Medulla oblongata (tissue), 1 donor: Measurements from ENCODE around the gene TPO.

Experiments
- DNase-seq: peaks from one replicate; pipeline ENCODE4 v3.0.0-alpha.2; 2015; ENCODE audit errors: extremely low spot score

TPO gene

GRCh38 chr2:1521878-1522830 lies 108.9 kb downstream of the TPO start:
- no peak for DNase-seq

DNA sequence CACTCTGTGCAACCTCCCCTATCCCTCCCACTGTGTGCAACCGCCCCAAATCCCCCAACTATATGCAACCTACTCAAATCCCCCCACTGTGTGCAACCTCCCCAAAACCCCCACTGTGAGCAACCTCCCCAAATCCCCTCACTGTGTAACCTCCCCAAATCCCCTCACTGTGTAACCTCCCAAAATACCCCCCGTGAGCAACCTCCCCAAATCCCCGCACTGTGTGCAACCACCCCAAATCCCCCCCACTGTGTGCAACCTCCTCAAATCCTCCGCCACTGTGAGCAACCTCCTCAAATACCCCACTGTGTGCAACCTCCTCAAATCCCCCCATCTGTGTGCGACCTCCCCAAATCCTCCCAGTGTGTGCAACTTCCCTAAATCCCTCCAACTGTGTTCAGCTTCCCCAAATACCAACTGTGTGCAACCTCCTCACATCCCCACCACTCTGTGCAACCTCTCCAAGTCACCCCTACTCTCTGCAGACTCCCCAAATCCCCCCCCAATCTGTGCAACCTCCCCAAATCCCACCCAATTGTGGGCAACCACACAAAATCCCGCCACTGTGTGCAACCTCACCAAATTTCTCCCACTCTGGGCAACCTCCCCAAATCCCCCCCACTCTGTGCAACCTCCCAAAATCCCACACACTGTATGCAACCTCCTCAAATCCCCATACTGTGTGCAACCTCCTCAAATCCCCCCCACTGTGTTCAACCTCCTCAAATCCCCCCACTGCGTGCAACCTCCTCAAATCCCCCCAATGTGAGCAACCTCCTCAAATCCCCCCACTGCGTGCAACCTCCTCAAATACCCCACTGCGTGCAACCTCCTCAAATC lies 114.1 kb downstream of the TPO start:
- DNase-seq: no peak

GRCh38 chr2:1528273-1529064 lies 115.2 kb downstream of the TPO start:
- DNase-seq: no peak

DNA sequence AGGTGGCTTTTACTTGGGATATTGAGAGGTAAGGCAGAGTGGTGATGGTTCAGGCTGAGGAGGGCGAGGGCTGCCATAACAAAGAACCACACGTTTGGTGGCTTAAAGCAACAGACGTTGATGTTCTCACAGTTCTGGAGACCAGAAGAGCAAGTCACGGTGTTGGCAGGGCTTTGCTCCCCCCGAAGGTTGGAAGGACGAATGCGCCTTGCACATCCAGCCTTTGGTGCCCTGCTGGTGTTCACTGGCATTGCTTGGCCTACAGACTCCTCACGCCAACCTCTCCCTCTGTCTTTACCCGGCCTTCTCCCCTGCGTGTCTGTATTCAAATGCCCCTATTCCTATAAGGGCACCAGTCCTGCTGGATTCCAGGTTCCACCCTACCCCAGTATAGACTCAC lies 125.4 kb downstream of the TPO start:
- no peak for DNase-seq

- no peak for DNase-seq
Measured at GRCh38 chr2:1539441-1539840, 126.2 kb downstream of the TPO start.

DNA sequence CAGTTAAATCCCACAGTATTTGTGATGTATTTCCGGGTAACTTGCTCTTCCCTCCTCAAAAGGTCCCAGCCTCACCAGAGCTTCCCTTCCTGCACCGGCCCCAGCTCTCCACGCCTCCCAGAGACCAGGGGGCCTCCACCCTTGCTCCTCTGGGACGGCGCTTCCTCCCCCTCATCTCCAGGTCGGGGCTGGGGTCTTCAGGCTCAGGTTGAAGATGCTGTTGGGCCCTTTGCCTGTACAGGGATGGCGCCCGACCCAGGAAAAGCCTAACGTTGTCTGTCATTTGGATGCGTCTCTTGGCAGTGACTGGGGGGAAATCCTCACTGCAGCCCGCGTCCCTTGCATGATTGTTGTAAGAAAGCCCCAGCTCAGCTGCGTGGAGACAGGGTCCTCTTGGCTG lies 126.7 kb downstream of the TPO start:
- DNase-seq: no peak

DNA sequence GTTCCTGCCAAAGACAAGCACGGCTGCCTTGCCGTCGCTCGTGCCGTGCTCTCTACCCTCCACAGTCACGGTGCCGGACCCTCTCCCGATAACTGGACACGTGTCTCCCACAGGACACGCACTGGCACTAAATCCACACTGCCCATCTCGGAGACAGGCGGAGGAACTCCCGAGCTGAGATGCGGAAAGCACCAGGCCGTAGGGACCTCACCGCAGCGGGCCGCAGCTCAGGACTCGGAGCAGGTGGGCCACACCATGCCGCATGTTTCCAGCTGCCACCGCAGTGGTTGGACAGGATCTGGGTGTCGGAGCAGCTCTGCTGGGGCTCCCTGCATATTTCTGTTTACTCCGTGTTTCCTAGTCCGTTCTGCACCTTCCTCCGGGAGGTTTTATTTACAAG lies 127.2 kb downstream of the TPO start:
- DNase-seq: no peak

GRCh38 chr2:1541040-1541439 lies 127.8 kb downstream of the TPO start:
- no peak for DNase-seq

DNA sequence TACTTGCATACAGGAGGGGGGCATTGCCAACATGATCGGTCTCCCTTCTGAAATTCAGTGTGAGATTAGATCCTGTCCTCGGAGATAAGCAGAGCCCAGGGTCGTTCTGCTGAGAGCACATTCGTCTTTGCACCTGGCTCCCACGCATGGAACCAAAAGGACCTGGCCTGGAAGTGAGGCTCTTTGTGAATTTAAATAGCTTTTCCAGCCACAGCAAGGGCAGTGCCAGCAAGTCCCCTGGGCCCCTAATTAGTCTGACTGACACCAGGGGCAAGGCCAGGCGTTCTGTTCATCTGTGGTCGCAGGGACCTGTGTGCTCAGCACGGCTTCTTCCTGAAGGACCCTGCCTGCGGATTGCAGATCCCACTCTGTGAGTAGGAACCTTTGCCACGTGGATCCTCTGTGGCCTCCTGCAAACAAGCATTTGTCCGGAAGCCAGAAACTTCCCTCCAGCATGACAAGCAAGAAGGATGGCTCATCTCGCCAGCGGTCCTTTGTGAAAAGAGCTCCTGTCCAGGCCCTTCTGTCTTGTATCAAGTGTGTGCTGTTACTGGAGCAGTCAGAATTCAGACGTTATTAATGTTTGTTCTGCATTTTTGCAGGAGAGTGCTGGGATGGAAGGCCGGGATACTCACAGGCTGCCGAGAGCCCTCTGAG lies 128.7 kb downstream of the TPO start:
- DNase-seq: no peak

DNA sequence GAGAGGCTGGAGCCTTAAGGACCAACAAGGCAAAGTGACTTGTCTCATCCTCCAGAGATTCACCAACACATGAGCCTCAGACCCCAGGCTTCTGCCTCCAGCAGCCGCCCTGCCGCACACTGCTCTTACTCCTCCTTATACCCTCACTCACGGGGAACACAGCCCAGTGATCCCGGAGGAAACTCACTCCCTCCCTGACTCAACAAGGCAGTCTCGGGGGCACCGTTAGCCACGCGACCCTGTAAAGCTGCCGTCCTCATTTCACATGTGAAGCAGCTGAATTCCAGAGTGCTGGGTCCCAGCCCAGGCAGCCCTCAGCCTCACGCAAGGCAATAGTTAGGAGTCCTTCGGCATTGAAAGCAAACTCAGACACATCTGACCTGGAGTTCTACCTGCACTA lies 129.7 kb downstream of the TPO start:
- DNase-seq: no peak

DNA sequence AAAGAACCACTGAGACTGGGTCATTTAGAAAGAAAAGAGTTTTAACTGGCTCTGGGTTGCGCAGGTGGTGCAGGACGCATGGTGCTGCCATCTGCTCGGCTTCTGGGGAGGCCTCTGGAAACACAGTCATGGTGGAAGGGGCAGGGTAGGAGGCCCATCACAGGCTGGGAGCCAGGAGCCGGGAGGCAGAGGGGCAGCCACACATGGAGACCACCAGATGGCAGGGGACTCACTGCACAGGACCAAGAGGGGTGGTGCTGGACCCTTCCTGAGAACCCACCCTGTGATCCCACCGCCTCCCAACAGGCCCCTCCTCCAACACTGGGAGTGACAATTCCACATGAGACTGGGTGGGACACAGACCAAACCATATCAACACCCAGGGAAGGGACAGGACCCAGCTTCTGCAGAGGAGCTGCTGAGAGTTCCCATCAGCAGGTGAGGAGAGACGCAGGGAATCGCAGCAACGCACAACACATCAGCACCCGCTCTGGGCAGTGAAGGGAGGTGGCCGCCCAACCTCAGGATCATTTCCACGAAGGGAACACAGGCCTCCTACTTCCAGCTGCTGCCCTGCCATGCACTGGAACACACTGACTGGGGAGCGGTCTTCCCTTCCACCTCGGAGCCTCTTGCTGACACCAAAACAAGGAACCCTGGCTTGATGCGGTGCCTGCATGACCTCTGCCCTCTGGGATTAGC lies 130.7 kb downstream of the TPO start:
- no peak for DNase-seq

DNA sequence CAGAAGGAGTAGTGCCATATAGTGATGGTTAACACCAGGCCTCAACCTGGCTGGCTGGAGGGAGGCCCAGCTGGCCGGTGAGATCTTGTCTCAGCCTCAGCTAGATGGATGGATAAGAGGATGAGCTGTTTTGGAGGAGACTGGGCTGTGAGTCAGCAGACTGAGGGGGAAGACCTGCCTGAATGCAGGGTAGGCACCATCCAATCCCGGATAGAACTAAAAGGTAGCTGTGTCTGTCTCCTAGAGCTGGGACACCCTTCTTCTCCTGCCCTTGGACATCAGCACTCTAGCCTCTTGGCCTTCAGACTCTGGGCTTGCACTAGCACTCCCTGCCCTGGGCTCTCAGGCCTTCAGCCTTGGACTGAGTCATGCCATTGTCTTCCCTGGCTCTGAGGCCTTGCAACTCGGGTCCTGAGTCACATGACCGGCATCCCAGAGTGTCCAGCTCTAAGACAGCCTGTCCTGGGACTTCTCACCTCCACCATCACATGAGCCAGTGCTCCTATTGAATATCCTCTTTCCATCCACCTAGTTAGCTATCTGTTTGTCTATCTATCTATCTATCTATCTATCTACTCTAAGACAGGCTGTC lies 131.3 kb downstream of the TPO start:
- DNase-seq: no peak

DNA sequence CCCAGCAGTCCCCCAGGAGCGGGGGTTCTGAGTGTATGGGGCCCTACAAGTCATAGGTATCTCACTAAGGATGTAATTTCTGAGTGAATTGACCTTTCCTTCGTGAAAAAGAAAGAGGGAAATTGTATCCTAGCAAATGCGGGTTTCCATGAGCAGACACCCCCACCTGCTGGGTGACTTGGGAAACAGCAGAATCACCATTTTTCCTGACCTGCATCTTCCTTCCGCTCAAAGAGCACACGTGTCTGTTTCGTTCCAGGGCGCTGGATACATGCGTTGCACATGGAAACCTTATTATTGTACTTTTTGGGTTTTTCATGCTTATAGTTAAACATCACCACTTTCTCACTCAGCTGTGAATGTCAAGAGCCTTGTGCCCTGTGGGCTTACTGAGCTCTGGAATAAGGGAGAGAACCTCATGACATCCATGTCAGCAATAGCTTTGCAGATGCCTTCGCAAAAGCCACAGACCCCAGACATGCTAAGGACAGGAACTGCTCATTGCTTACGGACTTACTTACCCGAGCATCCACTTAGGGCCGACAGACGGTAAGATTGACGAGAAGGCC lies 132.8 kb downstream of the TPO start:
- peak; percentile 68 for DNase-seq

DNA sequence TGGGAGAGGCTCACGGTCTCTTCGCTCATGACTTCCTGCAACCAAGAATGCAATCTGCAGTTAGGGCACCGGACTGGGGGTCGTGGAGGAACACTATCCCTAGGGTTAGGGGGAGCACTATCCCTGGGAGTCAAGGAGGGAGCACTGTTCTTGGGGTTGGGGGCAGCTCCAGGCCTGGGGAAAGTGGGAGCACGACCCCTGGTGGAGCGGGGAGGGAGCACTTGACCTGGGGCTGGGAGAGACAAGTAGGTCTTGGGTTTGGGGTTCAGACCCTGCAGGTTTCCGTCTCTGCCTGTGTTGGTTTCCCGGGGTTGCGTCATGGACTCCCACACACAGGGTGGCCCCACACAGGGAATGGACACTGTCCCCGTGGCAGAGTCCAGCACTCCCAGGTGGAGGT lies 133.6 kb downstream of the TPO start:
- DNase-seq: no peak

DNA sequence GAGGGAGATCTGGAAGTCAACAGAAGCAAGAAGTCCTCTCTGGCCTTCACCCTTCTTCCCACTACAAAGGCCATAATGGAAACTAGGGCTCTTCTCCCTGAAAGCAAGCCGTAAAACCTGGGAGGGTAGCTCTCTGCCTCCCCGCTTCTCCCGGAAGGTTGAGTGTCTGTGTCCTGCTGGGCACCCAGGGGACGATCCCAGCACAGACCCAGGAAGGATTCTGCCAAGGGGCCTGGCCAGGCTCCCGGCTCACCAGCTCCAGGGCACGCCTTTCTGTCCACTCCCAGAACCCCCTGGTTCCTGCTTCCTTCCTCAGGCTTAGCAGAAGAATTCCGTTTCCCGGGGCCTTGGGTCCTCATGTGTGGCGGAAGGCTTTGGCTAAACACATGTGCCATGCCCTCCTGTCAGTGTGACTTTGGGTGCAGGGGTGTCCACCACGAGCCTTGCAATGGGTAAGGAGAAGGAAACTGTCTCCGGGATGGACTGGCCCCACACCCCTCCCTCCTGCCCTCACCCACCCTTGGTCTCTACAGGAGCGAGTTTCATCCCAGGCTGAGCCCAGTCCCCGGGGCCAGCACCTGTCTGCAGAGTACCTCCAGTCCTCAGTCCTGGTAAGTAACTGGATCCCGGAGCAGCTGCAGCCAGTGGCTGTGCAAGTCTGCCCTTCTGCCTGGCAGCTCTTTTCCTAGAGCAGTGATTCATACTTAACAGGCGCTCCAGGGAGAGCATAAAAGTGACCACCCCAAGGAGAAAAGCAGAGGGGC lies 135.8 kb downstream of the TPO start:
- no peak for DNase-seq

- DNase-seq: no peak
Measured at GRCh38 chr2:1550076-1550475, 136.8 kb downstream of the TPO start.

DNA sequence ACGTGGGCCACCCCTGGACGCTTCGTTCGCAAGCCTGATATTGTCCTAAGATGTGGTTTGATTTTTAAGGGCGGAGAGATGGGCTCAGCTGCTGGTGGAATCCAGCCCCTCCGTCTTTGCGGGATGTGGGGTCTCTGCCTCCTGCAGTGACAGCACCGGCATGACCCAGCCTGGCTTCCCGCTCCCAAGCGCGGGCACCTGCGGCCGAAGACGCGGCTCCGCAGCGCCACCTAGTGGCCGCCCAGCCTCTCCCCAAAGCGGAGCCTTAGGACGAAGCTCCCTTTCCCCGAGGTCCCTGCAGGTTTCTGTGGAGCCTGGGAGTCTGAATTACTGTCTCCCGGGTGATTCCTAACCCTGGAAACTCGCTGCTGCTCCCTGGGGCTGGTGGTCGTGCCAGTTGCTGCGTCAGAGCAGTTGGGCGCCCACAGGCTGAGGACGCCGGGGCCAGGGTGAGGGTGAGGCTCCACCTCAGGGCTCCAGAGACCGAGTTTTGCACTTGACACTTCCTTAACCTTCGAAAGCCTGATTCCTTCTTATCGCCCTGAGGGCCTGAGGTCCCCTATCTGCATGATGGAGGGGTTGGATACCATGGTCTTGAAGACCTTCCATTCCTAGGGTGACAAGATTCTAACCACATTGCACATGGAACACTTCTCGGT lies 137.5 kb downstream of the TPO start:
- peak; percentile 36 for DNase-seq

DNA sequence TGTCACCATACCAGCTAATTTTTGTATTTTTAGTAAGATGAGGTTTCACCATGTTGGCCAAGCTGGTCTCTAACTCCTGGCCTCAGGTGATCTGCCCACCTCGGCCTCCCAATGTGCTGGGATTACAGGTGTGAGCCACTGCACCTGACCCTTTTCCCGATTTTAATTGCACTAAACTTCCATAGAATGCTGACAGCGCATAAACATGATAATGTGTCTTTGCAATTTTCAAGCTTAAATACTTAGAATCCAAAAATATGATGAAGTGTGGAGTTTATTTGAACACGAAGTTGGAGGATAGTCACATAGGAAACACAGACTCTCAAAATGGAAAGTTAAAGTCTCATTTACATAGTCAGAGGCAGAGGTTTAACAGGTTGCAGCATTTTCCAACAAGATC lies 138.6 kb downstream of the TPO start:
- no peak for DNase-seq

GRCh38 chr2:1552611-1553010 lies 139.3 kb downstream of the TPO start:
- DNase-seq: no peak
